Activated CD4-positive, alpha-beta T cell treated with anti-CD3 and anti-CD28 coated beads for 24 hours (primary cell): ENCODE results near the gene ZIC4.

Experiments used
- DNase-seq, 2 donors: peaks; one replicate each; pipeline ENCODE4 v3.0.0-alpha.2; 2020; ENCODE audit warnings: low read depth in 2 of 2

ZIC4 gene

DNA sequence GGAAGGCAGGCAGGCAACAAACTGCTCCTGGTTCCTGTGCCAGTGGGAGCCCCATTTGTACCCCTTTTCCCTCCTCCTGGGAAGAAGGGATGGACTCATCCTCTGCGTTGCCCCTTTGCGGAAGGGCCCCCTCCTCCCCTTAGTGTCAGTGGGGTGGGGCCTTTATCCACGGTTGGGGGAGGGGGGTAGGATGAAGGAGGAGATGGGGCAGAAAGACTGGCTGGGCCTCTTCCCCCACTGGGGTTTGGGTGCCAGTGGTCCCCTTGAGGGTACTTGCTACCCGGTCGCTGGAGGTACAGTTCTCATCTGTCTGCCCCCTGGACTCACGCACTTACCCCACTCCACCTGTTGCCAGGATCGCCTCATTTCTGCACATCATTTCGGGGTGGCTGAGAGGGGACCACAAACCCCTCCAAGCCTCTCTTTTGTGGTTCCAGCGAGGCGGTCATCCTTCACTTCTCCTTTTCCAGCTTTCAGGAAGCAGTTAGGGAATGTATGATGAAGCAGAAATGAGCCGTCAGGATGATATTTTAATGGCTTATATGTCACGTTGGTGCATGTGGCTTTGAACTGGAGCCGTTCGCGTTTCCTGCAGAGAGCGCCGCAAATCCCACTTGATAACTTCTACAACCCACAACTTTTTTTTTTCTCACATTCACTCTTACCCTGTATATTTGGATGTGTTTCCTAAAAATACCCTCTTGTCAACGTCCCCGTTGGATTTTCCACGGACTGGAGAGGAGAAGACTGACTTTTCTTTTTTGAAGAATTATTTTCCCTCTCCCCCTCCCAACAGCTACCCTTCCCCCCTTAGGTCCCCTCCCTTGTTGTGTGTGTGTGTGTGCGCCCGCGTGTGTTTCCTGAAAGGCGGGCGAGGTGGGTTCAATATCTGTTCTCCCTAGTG lies at the start of gene ZIC4:
TSS of gene ZIC4 (minus strand) at position 516 of the 904 bp plus-strand sequence. CDS start 3,746 bp downstream, outside the sequence.
- no peak for DNase-seq

DNA sequence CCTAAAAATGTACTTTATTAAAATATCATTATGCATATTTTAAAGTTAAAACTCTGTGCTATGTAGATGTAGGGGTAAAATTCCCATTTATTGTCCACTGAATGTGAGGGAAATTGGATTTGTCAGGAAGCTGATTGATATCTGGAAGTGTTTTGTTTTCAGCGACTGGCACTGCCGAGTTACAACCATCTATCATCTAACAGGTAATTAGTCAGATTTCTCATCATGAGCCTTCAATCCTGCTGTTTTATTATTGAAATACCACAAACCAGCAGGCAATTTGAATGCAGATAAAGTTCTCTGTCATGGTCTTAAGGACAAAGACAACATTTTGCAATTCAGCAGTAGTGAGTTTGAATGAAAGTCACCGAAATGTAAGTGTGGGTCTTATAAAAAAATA lies 43.3 kb upstream of the ZIC4 start:
- no peak for DNase-seq

- no peak for DNase-seq
These were observed 40.9 kb upstream of the ZIC4 start for GRCh38 chr3:147447224-147447623.

- no peak for DNase-seq
These were observed 25.4 kb upstream of the ZIC4 start for GRCh38 chr3:147431751-147432150.

GRCh38 chr3:147428754-147429153 lies 22.4 kb upstream of the ZIC4 start:
- no peak for DNase-seq

DNA sequence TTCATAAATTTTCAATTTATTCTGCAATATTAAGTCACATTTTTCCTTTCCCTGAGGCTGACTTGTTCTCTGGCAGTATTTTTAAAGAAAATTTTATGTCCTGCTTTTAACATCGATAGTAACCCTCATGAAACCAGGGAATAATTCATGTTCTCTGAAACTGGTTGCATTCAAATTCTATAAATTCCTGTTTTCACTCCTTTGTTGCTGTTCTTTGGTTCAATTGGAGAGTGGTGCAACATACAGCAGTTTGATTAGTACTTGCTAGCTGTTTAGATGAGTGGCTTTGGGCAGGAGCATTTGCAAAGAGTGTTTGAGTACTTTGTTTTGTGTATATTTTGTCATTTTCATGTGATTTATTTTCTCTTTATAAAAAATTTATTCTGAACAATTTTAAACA lies 22.0 kb upstream of the ZIC4 start:
- no peak for DNase-seq

GRCh38 chr3:147427746-147428145 lies 21.4 kb upstream of the ZIC4 start:
- no peak for DNase-seq

DNA sequence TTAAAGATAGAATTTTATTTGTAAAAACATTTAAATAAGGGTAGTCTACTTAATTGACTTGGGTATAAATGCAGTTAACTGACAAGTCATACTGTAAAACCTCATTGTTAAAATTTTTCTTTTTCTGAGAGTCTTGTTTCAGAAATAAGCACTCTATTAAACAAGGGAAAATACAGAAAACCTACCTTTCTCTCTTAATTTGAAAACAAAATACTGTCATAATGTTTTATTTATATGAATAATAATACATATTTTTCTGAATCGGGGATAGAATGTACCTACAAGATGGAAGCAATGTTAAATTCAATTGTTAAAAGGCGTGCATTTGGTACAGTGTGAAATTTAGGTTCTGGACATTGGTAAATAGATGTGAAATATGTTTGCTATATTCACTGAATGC lies 20.6 kb upstream of the ZIC4 start:
- DNase-seq, result no peak

DNA sequence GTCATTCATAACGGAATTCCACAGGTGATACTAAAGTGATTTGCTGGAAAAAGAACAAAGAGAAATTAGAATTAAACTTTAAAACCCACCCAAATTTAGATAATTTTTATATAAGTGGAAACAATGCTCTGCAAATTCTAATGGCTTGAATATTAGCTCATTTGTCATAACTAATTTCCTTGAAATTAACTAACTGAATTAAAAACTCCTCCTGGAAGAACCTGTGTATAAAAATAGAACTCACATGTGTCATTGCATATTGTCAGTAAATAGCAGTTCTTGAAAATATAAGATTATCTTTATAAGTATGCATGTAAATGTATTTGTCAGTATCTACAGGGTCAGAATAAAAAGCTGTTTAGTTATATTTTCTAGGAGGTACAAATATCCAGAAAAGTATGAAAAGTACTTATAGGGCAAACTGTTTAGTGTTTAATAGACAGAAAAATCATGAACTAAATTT lies 19.1 kb upstream of the ZIC4 start:
- DNase-seq, result no peak

DNA sequence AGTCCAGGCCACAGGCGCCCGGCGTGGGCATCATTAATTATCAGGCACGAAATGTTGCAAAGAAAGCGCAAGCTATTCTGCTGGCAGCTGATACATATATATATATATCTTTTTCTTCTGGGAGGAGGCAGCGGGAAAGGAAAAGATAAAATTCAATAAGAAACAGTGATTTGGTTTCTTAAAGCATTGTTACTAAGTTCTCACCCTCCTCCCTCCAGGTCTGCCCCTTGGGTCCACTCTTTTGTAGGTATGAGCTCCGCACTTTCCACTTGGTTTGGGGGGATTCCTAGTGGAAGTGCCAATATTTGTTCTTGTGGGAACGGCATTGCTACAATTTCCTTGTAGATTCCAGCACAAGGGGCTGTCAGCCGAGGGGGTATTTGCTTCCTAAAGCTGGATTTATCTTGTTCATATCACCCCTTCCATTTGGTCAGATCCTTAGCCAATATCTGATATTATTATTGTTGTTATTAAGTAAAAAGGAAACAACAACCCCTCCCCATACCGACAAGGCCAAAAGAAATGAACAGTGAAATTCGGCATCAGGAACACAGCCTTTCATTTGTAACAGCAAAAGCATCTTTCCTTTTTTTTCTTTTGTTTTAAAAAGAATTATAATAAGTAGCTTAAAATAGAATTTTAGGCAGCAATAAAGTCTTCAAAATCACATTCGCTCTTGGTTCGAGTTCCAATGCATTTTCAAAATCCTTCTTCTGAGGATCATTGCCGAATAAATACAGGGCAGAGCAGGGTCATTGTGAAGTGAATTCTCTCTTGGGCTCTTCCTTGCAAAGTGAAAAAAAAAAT lies 18.4 kb upstream of the ZIC4 start:
- DNase-seq, result no peak

- no peak for DNase-seq
These were observed 17.6 kb upstream of the ZIC4 start for GRCh38 chr3:147423798-147424580.

GRCh38 chr3:147423537-147423797 lies 17.1 kb upstream of the ZIC4 start:
- DNase-seq, result no peak

DNA sequence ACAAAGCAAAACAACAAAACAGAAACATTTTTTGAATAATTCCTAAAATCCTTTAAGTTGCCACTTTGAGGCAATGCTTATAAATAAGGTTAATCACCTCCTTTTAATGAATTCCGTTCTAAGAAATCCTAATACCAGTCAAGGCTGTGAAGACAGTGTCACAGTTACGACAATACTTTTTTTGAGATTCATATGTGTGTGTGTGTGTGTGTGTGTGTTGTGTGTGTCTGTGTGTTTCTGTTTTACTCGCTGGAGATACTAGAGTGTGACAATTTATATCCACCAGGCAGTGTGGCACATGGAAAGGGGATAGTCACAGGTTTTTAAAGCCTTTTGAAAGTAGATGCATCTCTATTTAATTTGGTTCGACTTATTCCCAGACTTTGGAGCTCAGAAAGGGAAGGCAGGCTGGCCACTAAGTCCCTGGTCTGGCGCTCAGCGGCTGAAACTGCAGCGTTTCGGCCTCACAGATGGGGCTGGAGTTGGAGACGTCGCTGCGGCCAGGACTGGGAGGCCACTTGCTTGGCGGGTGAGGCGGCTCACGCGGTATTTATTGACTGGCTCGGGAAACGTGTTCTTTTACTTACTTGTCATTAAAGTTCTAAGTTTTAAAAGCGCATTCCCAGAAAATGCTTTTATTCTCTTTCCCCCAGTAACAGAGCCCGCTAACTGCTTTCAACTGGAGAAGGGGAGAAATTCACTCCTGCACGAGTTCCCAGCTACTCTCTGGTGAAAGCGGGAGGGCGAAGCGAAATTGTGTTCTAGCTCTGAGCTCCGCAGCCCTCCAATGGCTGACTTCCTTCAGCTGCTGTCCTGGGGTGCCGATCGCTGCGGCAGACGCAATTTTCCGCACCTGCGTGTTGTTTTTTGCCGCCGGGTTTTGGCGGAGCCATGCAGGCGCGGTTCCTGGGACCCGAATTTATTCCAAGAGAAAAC lies 16.5 kb upstream of the ZIC4 start:
- no peak for DNase-seq

DNA sequence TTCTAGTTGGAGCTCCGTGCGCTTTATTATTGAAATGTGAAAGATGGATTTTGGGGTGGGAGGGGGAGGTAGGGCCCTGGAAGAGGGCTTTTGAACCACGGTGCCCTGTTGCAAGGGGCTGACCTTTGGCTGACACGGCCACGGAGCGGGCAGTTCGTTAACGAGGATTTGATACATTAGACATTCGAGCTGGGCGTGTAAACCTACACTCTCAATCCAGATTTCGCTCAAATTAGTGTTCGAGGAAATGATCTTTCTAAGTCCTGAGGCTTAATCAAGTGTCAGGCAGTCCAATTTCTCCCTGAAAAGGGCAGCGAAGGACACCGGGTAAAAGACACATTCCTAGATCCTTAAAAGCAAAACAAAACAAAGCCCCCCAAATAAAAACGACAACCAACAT lies 15.9 kb upstream of the ZIC4 start:
- no peak for DNase-seq

GRCh38 chr3:147421184-147421912 lies 15.0 kb upstream of the ZIC4 start:
- DNase-seq, result no peak

DNA sequence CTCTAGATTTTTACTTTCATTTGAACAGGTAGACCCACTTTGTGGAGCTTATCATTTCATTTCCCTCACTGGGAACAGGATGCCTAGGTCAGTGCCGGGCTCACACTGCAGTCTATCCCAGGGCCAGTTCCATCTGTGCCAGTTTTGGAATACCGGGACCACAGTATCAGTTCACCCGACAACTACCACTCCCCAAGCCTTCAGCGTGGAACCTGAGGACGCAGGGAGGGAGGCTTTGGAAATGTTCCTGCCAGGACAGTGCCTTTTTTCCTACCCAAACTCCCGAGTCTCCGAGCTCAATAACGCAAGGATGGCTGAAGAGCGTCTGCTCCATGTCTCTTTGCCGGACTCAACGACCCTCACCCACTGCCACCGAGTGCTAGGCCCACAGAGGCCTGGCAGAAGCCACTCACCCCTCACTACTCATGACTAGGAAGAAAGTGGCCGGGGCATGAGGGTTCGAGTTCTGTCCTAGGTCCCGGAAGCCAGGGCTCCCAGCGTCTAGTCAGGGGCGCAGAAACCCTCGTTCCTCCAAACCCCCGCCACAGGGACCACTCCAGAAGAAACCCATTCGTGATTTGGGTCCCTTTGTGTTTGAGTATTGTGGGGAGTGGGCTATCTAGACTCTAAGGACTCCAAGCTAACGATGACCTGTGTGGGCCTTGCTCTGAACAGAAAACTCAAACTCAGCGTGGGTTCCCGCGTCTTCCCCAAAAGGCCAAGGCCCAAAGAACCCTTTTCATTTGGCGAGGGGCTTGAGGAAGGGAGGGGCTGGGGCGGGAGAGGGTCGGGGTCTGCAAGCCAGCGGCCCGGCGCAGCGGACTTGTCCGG lies 14.2 kb upstream of the ZIC4 start:
- DNase-seq, result no peak

GRCh38 chr3:147419781-147420224 lies 13.5 kb upstream of the ZIC4 start:
- DNase-seq, result no peak

- no peak for DNase-seq
These were observed 12.7 kb upstream of the ZIC4 start for GRCh38 chr3:147418808-147419701.
